PC-3 (cell line): Measurements from ENCODE around the gene SHF. TPM values are rescaled to one million over a fixed set of nuclear protein-coding genes. Genes with fewer than 3 reads are reported as not detected.

Experiments
- ATAC-seq: fragments of 200-7000 bp; cut with Tn5 transposase; 2 replicates; pipeline ENCODE4 v1.9.1; 2020; ENCODE audit warnings: mild to moderate bottlenecking, moderate library complexity
- BruUV-seq: library from RNA; stranded (reverse); fragments of 400-500 nt; replicated peaks from 2 replicates; lab custom pipeline; 2021; lab: Mats Ljungman, UMichigan
- CTCF ChIA-PET: fragments of 300-600 bp; sonication (Branson Sonifier 250); formaldehyde crosslinking; loops from one replicate; lab custom pipeline; 2022; ENCODE audit warnings: antibody characterized with exemption; lab: Charles Lee
- POLR2A ChIA-PET: fragments of 300-600 bp; sonication (Branson Sonifier 250); formaldehyde crosslinking; loops from one replicate; lab custom pipeline; 2022; ENCODE audit warnings: antibody characterized with exemption; ENCODE audit not compliant: unreplicated experiment; lab: Charles Lee
- DNase-seq: peaks from one replicate; pipeline ENCODE4 v3.0.0-alpha.2; 2015
- H2AFZ ChIP-seq: fragments of 300-600 bp; sonication (generic); 2 replicates; pipeline ENCODE4 v1.6.0; 2016; ENCODE audit warnings: antibody characterized with exemption, low read length
- H3F3A ChIP-seq: fragments of 300-600 bp; sonication (generic); one replicate; pipeline ENCODE4 v1.6.0; 2017; ENCODE audit warnings: antibody characterized with exemption, low read length, control low read depth, mild to moderate bottlenecking; ENCODE audit not compliant: unreplicated experiment
- H3K27ac ChIP-seq: fragments of 300-600 bp; sonication (generic); 2 replicates; pipeline ENCODE4 v1.5.1; 2016; ENCODE audit warnings: mild to moderate bottlenecking, low read length
- H3K27me3 ChIP-seq: fragments of 300-600 bp; sonication (generic); 2 replicates; pipeline ENCODE4 v1.6.1; 2016; ENCODE audit warnings: low read length, mixed read lengths
- H3K36me3 ChIP-seq: fragments of 300-600 bp; sonication (generic); 2 replicates; pipeline ENCODE4 v1.6.1; 2016; ENCODE audit warnings: low read depth, mixed run types, low read length, mixed read lengths
- H3K4me1 ChIP-seq: fragments of 300-600 bp; sonication (generic); 2 replicates; pipeline ENCODE4 v1.5.1; 2016; ENCODE audit warnings: low read length; ENCODE audit not compliant: insufficient read depth
- H3K4me2 ChIP-seq: fragments of 300-600 bp; sonication (generic); 2 replicates; pipeline ENCODE4 v1.6.0; 2016; ENCODE audit warnings: low read length
- H3K4me3 ChIP-seq: fragments of 300-600 bp; sonication (generic); 2 replicates; pipeline ENCODE4 v1.5.1; 2016; ENCODE audit warnings: mild to moderate bottlenecking, low read length, mixed read lengths
- H3K79me2 ChIP-seq: fragments of 300-600 bp; sonication (generic); 2 replicates; pipeline ENCODE4 v1.6.1; 2017; ENCODE audit warnings: low read length, mixed read lengths
- H3K9ac ChIP-seq: fragments of 300-600 bp; sonication (generic); 2 replicates; pipeline ENCODE4 v1.6.0; 2016; ENCODE audit warnings: mild to moderate bottlenecking, low read length
- H3K9me2 ChIP-seq: fragments of 300-600 bp; sonication (generic); replicated peaks from 2 replicates; pipeline ENCODE4 v1.6.1; 2016; ENCODE audit warnings: mixed run types, low read length, mixed read lengths
- H3K9me3 ChIP-seq: fragments of 300-600 bp; sonication (generic); 2 replicates; pipeline ENCODE4 v1.6.1; 2016; ENCODE audit warnings: low read length, mixed read lengths
- H4K20me1 ChIP-seq: fragments of 300-600 bp; sonication (generic); 2 replicates; pipeline ENCODE4 v1.6.1; 2016; ENCODE audit warnings: low read length, mixed read lengths
- CTCF ChIP-seq: fragments of 300-600 bp; sonication (generic); conservative IDR thresholded peaks from 2 replicates; pipeline ENCODE4 v1.5.1; 2017; ENCODE audit warnings: antibody characterized with exemption, low read depth, mild to moderate bottlenecking, low read length
- EZH2 ChIP-seq: fragments of 300-600 bp; sonication (generic); IDR thresholded peaks from one replicate; pipeline ENCODE4 v1.6.1; 2017; ENCODE audit warnings: antibody characterized with exemption, mild to moderate bottlenecking, low read length; ENCODE audit not compliant: unreplicated experiment
- EZH2phosphoT487 ChIP-seq: fragments of 300-600 bp; sonication (generic); IDR thresholded peaks from 2 replicates; pipeline ENCODE4 v1.6.1; 2018; ENCODE audit warnings: mild to moderate bottlenecking, antibody characterized with exemption, low read length, borderline replicate concordance
- intact Hi-C: fragments of 100-400 bp; cut with micrococcal nuclease; formaldehyde crosslinking; loops from 2 replicates; pipeline ENCODE4 v1.9.0; 2023
- total RNA-seq: library from RNA; depleted of rRNA; stranded (reverse); fragments of >200 nt; gene quantifications from 2 replicates; pipeline ENCODE4 v1.2.3, GENCODE V29; 2014

SHF gene
- total RNA-seq, 1 experiment from 2014 or later, result 1.2 TPM

GRCh38 chr15:45182996-45183395 is 4.8 kb downstream of the SHF start:
- Histone ChIP-seq H3K36me3 (no peaks in the 10 kb centered on the region), H4K20me1 (no peaks in the 10 kb centered on the region), H3K27ac (no peak overlapping the region), H3K79me2 (no peaks in the 10 kb centered on the region), H3K4me2 (no peak overlapping the region), H3K4me3 (no peak overlapping the region), H3K27me3 (no peaks in the 10 kb centered on the region), H3K9me3 (no peaks in the 10 kb centered on the region), H2AFZ (no peak overlapping the region), H3K4me1 (peaks cover 18% of the 10 kb centered on the region), H3K9me2 (no peaks in the 10 kb centered on the region), H3F3A (no peaks in the 10 kb centered on the region), H3K9ac (no peak overlapping the region)
- intact Hi-C loops, result no loop called here
- ChIA-PET POLR2A (no interaction called here), CTCF (interaction anchor here (0.6 kb wide), 1 partner anchor 20 kb away, joined by 4 read pairs; no protein-coding TSS in a partner anchor)
- no peak for TF ChIP-seq EZH2phosphoT487
- TF ChIP-seq EZH2, result no peak
- TF ChIP-seq CTCF, result no peak
- DNase-seq (no peak), ATAC-seq (no peak)
- no TSS peak for BruUV-seq

- Histone ChIP-seq H3K27me3 (no peaks in the 10 kb centered on the region), H3K79me2 (no peaks in the 10 kb centered on the region), H3K36me3 (no peaks in the 10 kb centered on the region), H3K9ac (no peak overlapping the region), H3K4me1 (peaks cover 18% of the 10 kb centered on the region), H4K20me1 (no peaks in the 10 kb centered on the region), H3K9me3 (no peaks in the 10 kb centered on the region), H2AFZ (no peak overlapping the region), H3K4me3 (no peak overlapping the region), H3K9me2 (no peaks in the 10 kb centered on the region), H3K27ac (no peak overlapping the region), H3F3A (no peaks in the 10 kb centered on the region), H3K4me2 (no peak overlapping the region)
- POLR2A ChIA-PET, result no interaction called here
- ATAC-seq (no peak), DNase-seq (no peak)
- CTCF ChIA-PET, result no interaction called here
- intact Hi-C loops, result no loop called here
- TF ChIP-seq EZH2phosphoT487 (no peak), EZH2 (no peak), CTCF (no peak)
- BruUV-seq, result no TSS peak
Measured at GRCh38 chr15:45181491-45182285, 6.1 kb downstream of the SHF start.
